Fibroblast of skin of left biceps (primary cell): ENCODE measurements around the gene AMOTL2.

Experiments
- DNase-seq, 2 experiments: peaks; one replicate each; pipeline ENCODE4 v3.0.0-alpha.2; 2013; ENCODE audit warnings: low read depth in 2 of 2

AMOTL2 gene

DNA sequence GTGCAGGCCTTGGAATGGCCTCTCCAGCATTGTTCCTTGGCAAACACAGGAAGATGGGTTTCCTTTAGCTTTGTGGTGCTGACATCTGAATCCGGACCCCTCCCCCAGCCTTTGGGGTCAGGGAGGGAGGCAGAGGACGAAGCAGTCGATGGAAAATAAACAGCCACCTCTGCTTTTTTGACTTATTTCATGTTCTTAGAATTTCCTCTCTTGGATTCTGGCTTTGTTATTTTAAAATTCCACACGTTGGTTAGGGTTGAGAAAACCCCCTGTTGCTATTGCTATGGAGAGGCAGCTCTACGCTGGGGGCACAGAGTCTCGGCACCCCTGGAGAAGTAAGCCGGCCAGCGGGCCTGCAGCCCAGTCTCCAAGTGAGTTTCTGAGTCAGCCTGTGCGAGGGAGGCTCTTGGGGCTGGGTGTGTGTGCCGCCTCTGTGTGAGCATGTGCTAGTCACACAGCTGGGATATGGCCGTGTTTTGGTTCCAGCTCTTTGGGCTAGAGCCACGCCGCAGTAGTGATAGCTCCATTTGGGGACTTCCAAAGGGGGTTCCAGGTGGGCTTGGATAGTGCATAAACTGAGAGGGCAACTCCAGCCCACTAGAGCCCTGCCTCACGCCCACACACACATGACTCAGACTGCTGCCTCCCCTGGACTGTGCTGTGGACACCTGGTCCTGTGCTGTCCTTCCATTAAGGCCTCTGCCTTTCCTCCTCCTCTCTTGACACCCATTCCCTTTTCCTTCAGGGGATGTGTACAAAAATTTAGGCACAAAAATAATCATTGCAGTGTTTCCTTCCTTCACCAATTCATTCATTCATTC is 58.8 kb downstream of the AMOTL2 start:
- no peak for DNase-seq

DNA sequence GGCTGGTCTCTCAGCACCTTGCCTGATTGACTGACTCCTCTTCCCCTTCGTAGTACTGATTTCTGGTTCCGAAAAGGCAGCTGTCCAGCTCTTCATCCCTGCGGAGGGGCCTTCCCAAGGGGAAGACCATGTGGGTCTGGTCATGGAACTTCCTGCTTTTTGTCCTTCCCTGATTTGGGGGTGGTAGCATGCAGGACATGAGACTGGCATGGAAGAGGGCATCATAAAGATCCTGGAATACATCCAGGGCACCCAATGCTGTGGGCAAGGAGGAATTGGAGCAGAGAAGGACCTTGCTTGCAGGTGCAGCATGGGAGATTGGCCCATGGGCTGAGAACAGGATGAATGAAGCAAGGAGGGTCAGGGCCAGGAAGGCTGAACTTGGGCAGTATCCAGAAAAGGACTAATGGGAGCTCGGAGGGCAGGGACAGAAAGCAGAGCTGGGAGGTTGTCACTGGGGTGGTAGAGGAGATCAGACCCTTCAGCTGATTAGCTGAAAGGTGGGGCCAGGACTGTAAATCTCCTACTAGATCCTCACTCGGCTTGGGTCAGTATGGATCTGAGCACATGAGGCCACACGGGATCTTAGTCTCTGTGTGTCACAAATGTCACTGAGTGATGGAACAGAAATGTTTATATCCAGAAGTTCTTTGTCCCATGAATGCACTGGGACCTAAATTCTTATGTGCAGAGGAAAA is 59.5 kb downstream of the AMOTL2 start:
- no peak for DNase-seq

DNA sequence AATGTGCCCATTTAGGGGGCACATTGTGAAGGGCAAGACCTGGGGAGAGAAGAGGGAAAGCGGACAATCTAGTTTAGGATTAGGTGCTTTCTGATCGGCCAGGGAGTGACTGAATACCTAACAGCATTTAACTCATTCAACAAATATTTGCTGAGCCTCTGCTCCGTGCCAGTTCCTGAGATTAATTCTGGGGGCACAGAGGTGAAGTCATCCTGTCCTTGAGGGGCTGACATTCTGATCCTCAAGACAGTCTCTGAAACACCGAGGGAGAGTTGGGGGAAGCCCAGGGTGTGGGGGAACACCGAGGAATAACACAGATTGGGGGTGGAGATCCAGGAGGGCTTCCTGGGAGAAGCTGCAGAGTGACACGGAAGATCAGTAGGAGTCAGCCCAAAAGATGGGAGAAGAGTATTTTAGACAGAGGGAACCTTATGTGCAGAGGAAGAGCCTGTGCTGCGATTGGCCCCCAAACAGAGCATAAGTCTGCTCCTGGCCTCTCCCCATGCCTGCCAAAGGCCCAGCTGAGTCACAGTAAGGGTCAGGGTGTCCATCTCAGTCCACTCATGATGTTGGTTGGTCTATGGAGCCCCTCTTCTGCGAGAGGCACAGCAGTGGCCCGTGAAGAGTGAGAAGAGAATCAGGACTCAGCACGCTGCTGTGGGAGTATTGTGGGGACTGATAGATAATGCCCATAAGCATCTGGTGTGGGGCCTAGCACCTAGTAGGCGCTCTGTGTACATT is 60.2 kb downstream of the AMOTL2 start:
- DNase-seq: no peak

DNA sequence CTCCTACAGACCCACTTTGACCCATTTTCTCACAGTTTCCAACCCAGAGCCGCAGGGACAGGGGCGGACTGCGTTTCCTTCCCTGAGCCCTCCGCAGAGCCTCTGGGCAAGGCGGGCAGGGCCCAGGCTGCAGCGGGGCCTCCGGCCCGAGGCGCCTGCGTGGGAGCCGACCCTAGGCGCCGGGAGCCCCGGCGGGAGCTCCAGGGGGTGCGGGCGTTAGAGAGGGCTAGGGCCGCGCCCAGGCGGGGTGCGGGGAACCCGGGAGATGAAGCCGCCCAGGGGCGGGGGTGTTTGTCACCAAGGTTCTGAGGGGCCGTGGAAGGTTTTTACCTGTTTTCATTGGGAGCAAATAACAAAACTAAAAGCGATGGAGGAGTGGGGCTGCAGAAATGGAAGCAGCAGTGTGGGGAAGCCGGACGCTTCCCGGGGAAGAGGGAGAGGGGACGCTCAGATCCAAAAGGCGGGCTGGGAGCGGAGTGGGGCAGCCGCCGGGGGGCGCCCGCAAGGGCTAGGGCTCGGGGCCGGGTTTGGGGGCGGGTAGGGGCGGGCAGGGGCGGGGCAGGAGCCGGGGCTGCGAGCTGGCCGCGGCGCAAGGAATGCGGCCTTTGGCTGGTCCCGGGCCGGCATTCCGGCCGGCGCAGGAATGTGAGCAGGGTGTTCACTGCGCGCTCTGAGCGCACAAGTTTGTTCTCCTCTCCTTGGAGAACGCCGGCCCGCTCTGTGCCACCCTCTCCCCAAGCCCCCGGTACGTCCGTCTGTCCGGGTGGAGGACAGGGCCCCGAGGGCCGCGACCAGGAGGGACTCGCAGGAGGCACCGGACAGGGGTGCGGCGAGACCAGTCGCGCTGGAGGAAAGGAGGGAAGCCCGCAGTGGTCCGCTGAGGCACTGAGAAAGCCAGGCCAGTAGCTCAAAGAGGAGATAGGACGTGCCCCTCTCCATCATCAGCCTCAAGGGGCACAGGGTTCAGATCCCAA is 61.1 kb downstream of the AMOTL2 start:
- DNase-seq: no peak

DNA sequence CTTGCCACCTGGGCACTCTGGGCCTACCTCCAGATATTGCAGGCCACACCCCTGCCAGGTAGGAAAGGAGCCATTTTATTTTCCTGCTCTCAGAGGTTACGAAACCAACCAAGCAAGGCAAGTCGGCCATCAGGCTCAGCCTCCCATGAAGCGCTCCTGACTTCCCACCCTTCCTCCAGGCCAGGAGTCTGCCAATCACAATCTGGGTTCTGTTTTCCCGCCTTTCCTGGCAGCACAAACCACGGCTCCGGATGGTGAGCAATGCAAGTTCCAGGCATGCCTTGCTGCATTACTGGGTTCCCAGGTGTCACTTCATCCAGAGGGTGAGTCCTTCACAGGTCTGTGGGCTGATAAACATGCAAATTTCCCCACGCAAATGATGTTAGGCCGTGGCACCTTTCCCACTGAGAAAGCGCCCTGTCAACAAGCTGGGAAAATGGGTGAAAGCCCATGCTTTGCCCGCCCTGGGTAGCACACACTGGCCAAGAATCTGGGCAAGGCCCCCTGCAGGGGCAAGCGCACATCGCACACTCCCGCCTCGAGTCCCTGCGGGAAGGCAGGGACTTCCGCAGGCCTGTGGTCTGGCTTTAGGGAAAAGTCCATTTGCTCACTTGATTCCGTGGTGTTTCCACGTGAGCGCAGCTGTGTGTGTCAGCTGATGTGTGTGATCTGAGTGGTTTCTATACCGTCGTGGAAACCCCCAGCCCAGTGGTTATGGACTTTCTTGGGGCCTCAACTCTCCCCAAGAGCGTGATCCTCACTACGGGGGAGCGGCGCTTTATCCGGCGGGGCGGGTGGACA is 62.0 kb downstream of the AMOTL2 start:
- no peak for DNase-seq

DNA sequence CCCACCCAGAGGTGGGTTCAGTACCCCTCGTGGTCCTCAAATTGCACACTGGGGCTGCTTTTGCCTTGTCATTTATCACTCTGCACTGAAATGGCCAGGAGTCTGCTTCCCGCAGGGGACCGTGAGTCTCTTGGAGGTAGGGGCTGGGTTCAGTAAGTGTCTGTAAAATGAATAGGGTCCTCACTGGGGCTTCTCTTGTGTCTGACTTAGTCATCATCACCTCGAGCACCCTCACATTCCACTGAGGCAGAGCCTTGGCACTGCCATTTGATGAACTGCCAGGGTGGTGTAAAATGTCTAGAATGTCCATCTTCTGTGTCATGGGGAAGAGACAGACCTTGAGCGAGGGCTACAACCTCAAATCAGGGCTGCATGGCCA is 62.6 kb downstream of the AMOTL2 start:
- no peak for DNase-seq

DNA sequence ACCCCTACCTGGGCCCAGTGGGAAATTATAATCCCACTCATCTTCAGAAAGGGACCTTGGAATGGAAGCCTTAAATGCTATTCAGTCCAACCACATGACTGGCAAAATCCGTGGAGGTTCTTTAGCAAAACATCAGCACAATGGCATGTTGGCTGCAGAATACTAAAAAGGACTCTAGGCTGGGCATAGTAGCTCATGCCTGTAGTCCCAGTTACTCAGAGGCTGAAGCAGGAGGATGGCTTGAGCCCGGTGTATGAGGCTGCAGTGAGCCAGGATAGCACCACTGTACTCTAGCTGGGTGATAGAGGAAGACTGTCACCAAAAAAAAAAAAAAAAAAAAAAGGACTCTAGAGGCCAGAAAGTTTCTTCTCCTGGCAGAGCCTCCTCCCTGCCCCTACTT is 63.0 kb downstream of the AMOTL2 start:
- no peak for DNase-seq

DNA sequence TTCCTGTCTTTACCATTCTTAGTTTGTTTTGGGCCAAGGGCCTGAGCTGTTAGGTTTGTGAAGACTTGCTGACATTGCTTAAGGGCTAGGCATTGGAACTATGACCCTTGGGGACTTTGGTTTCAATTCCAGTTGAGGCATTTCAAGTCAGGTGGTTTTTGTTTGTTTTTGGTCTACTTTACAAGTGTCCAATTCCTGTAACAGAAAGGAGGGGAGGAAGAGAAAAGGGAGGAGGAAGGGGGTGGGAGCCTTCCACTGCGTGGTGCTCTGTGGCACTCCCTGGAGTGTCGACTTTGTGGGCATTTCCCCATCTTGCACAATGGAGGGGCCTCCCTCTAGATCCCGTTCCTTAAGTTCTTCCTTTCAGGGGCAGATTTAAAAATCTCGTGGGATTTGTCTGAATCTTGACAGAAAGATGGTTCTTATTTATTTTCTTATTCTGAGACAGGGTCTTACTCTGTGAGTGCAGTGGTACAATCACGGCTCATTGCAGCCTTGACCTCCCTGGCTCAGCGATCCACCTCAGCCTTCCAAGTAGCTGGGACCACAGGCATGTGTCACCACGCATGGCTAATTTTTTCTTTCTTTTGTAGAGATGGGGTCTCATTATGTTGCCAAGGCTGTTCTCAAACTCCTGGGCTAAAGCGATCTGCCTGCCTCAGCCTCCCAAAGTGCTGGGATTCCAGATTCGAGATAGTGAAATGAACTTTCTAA is 64.1 kb downstream of the AMOTL2 start:
- no peak for DNase-seq

DNA sequence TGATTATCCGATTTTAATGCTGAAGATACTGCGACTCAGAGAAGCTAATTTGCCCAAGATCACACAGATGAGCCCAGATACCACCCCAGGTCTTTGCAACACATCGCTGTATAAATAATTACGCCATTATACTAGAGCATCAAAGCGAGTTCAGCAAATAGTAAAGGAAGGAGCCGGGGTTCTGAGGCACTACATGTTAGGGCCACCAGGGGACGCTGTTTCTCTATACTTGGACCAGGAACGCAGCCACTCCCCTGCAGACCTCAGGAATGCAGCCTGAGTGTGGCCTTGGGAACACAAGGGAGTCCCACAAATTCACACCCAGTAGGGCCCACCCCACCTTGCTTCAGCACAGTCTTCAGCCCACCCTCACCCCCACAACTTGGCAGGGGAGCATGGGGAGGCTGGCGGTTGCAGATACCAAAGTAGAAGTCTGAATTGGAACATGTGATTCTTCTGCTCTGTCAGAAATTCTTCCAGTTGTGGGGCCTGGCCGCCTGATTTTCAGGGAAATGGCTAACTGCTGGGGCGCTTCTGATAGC is 65.8 kb downstream of the AMOTL2 start:
- peak; percentile 83 to 86 for DNase-seq

DNA sequence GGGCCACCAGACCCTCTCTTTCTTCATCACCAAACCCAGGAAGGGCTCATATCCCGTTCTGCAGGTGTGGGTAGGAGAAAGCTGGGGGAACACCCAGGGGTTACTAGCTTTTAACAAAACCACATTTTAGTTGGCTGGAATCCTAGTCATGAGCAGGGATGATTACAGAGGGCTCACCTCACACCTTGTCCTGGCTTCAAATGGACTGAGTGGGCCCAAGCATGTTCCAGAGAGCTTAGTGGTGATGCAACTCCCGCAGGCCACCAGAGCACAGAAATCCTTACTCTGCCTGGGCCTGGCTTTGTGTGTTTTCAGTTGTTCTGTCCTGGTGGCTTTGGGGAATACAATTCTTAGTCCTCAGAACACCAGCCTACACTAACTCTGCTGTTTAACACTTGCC is 66.8 kb downstream of the AMOTL2 start:
- DNase-seq: no peak

DNA sequence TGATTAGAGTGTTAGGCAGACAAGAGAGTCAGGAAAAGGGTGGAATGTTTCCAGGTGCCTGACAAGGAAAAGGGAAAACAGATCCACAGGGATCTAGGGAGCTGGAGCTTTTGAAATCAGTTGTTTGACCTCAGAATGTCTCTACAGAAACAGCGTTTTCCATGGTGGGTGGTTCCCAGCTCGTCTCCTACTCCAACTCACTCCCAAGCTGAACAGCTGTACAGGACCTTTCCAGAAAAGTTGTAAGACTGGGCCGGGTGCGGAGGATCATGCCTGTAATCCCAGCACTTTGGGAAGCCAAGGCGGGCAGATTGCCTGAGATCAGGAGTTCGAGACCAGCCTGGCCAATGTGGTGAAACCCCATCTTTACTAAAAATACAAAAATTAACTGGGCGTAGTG is 67.9 kb downstream of the AMOTL2 start:
- no peak for DNase-seq
